GM19452 (cell line): Measurements from ENCODE around the gene ZNF608.

Experiments used
- ATAC-seq: cut with Tn5 transposase; IDR thresholded peaks from one replicate; pipeline ENCODE4 v1.9.1; 2021; ENCODE audit not compliant: unreplicated experiment

ZNF608 gene

DNA sequence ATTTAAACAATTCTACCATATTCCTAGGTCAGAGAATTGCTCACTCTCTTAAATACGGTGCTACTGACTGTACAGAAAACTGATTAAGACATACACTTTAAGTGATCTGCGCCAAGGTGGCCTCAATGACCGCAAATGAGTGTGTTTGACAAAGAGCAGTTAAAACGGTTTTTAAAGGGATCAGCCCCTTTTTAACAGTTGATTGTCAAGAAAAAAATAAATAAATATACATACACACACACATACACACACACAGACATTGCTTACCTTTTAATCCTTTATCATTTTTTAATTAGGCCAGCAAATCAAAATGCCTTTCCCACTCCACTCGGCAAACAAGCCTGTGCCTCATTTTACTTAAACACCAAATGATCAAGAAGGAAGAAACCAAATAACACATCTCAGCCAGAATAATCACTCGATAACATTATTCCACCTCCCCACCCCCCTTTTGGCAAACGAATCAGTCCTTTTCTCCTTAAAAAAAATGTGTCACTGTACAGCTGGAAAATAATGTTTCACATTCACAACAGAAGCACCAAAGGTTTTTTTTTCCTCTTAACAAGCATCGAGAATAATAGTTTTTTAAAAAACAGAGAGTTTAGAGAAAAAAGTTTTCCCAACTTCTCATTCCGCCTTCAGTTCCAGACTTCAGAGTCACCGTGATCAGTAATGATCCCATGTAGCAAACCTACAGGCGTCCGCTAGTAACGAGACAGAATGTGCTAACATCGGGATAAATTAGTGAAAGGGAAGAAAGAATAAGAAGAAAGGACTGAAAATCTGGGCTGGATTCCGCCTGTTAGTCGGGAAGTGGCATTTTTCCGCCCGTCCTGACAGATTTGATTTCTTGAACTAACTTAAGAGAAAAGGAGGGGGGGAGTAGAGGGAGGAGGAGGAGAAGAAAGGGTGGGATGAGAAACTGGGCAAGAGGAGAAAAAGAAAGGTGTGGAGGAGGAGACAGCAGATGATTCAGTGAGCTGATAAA lies at the start of gene ZNF608:
Gene ZNF608 (minus strand): TSS at position 712 of the 988 bp plus-strand sequence. CDS start 1,650 bp downstream, outside the sequence.
- no peak for ATAC-seq

- no peak for ATAC-seq
Measured at GRCh38 chr5:124795829-124796228, 49.4 kb upstream of the ZNF608 start.

GRCh38 chr5:124790895-124791732 lies 44.7 kb upstream of the ZNF608 start:
- ATAC-seq = no peak

- no peak for ATAC-seq
Measured at GRCh38 chr5:124790301-124790894, 44.0 kb upstream of the ZNF608 start.

DNA sequence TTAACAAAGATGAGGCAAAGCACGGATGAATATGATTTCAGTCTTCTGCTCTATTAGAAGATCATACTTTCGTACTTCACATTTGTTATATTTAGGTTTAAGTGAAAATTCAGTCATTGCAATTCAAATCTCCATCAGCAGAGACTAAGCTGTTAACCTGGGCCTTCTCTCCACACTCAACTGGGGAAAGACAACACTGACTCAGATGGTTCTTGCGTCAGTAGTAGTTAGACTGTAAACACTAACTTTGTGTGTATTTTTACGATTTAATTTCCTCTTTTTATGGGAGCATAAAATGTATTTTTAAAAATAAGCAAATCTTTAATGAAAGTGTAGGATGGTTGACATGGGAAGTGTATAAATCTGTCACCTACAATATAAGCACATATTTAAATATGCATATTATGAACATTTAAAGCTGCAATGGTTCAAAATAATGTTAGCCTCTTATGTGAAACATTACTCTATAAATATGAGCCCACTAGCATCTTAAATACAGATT lies 42.7 kb upstream of the ZNF608 start:
- no peak for ATAC-seq

DNA sequence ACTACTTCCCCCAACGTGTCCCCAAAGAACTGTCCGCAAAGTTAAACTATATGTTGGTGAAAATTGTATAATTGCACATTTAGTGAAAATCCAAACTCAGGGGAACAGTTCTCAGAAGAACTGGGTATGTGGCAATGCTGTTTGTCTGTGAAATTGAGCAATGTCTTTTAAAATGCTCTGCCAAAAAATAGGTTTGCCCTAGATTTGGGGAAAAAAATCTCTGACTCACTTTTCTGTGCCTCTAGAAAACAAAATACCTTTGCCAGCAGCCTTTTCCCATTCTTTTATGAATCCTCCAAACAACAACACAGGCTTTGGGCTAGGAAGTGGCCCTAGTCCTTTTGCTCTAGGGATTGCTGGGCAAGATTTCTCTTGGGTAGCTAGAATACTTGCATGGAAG lies 37.4 kb upstream of the ZNF608 start:
- no peak for ATAC-seq

GRCh38 chr5:124783285-124783684 lies 36.8 kb upstream of the ZNF608 start:
- ATAC-seq = no peak

- ATAC-seq = no peak
Measured at GRCh38 chr5:124782262-124782661, 35.8 kb upstream of the ZNF608 start.

- ATAC-seq = no peak
Measured at GRCh38 chr5:124780011-124780410, 33.6 kb upstream of the ZNF608 start.

DNA sequence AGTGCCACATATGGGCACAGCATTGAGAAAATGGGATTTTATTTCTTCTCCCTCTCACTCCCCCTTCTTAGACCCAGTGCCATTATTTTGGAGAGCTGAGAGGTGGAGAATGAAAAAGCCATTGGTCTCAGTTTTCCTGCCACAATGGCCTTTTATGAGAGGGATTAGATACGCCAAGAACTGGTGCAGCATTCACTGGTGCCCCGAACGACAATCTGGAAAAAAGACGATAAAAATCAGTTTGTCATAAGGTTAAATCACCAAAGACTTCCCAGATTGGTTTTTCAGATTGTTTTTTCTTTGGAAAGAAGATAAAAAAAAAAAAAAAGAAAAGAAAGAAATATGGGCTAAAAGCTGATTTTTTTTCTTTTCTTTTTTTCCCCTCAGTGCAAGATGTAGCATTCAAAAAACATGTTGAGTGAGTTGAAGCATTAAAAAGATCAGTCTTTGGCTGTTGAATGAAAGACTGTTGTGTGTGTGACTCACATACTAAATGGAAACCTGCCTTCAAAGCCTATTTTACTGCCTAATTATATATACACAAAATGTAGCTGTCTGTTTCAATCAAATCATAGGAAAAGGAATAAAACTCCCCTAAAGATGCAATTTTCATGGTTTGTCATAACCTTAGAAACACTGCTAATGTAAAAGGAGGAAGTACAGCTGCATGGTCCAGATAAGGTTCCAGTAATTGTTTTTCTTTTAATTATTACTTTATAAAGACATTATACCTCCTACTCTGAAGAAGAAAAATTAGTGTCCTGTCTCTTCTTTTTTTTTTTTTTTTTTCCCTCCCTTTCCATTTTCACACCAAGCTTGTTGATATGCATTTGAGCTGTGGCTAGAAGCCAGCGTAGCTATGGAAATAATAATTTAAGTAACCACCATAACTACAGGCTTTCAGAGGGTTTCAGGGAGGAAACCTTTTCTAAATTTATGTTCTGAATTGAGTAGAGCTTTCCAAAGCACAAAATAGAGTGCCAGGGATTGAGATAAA lies 27.2 kb upstream of the ZNF608 start:
- ATAC-seq = no peak

DNA sequence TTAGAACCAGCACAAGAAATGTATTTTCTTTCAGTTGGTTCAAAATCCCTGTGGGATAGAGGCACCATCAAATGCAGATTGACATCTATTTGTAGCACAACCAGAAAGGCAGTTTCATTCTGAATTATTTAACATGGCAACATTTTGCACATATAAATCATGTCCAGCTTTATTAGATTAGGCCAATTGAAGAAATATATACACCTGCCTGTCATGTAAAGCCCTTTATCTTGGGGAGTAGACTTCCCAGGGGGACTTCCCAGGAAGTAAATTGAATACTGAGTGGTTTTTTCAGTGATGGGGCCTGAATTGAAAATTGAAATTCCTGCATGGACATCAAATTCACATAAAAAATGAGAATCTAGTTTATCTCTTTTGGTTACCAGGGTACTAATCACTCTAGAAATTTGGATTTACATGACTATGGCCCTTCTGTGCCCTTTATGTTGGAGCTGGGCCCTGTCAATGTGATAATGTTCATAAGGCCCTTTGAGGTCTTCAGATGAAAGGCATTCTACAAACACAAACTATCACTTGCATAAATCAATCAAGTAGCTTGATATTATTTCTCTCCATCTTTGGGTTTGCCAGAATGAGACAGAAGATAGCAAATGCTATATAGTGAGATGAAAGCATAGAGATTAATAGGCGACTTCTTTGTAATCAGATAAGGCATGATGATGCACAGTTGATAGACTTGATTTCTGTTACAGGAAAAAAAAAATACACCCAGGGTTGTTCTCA lies 26.2 kb upstream of the ZNF608 start:
- ATAC-seq = no peak

GRCh38 chr5:124771761-124772160 lies 25.3 kb upstream of the ZNF608 start:
- no peak for ATAC-seq

DNA sequence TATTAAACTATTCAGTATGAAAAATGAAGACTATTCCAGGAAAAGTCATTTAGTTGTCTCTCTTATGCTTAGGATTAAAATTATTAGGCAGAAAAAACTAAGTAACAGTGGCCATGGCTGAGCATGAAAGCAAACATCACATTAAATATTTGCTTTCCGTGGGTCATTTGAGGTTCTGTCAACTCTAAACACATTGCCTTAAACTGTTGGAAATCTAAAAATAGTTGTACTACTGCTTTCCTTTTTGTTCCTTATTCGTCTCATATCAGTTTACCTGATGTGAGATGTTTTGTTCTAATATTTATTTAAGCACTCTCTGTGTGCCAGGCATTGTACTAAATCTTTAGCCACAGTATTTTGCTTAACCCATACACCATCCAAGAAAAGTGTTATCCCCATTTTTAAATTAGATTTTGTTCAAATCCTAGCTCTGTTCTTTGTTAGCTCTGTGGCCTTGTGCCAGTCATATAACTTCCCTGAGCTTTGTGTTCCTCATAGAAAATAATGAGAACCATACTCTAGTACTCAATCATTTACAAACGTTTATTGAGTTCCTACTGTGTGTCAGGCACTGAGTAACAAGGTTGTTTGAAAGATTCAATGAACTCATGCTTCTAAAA lies 18.7 kb upstream of the ZNF608 start:
- ATAC-seq = no peak

DNA sequence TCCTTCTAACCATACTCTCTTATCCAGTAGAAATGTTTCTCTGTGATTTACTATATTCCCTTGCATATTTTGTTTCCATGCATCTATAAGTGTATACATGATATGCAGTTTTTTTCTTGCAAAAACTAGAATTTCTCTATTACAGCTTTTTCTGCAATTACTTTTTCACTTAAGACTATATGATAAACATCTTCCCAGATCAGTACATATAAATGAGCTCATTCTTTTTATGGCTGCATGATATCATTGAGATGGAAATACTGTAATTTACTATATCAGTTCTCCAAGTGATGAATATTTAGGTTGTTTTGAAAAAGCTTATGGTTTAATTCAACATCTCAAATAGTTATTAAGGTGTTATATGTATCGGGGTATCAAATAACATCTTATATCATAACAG lies 18.1 kb upstream of the ZNF608 start:
- ATAC-seq = no peak

GRCh38 chr5:124761010-124761409 lies 14.6 kb upstream of the ZNF608 start:
- no peak for ATAC-seq

DNA sequence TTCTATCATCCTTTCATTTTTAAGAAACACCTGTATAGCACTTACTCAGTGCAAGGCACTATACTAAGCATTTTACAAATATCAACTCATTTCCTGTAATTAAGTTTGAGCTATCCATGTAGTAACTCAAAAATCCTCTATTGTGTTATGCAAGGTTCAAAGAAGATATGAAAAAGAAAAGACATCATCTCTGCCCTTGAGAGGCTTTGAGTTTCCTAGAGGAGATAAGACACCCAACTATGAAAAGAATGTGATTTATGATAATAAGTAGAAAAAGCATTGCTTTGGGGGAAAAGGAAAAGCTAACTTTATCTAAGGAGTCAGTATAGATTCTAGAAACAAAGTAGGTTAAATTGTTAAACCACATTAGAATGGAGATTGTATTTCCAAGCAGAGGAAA lies 14.2 kb upstream of the ZNF608 start:
- ATAC-seq = no peak

GRCh38 chr5:124755565-124755964 lies 9.1 kb upstream of the ZNF608 start:
- ATAC-seq = no peak

DNA sequence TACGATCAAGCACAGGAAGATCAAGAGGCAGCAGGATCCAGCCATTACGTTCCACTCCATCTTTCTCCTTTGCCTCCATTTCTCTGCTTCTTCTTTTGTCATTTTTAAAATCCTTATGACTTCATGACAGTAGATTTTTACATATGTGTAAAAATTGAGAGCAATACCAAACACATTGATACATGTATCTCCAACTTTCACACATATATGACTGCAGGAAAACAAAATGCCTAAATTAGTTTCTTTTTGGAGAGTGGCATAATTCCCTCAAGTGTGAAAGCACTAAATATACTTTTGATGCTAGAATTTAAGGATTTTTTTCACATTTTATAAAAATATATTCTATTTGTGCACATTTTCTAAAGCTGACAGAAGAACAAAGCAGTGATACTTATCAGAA lies 8.6 kb upstream of the ZNF608 start:
- no peak for ATAC-seq
